GM23248 (cell line): ENCODE data around the gene NKX1-1. TPM values are rescaled to one million over a fixed set of nuclear protein-coding genes. Genes with fewer than 3 reads are reported as not detected.

ENCODE experiments used
- DNase-seq: peaks from one replicate; pipeline ENCODE4 v3.0.0-alpha.2; 2015
- H2AFZ ChIP-seq: fragments of 200-600 bp; sonication (generic); 2 replicates; pipeline ENCODE4 v1.6.1; 2016; ENCODE audit warnings: antibody characterized with exemption
- H3F3A ChIP-seq: fragments of 200-600 bp; sonication (generic); 2 replicates; pipeline ENCODE4 v1.6.1; 2016; ENCODE audit warnings: mild to moderate bottlenecking, antibody characterized with exemption, mixed run types; ENCODE audit not compliant: insufficient read depth
- H3K27ac ChIP-seq: fragments of 200-600 bp; sonication (generic); 2 replicates; pipeline ENCODE4 v1.5.1; 2016; ENCODE audit warnings: mild to moderate bottlenecking
- H3K27me3 ChIP-seq: fragments of 200-600 bp; sonication (generic); replicated peaks from 2 replicates; pipeline ENCODE4 v1.6.1; 2016; ENCODE audit warnings: mild to moderate bottlenecking; ENCODE audit not compliant: insufficient read depth
- H3K36me3 ChIP-seq: fragments of 200-600 bp; sonication (generic); 2 replicates; pipeline ENCODE4 v1.6.1; 2016; ENCODE audit warnings: low read depth, mild to moderate bottlenecking
- H3K4me1 ChIP-seq: fragments of 200-600 bp; sonication (generic); 2 replicates; pipeline ENCODE4 v1.6.1; 2016; ENCODE audit warnings: mild to moderate bottlenecking; ENCODE audit not compliant: insufficient read depth
- H3K4me2 ChIP-seq: fragments of 200-600 bp; sonication (generic); one replicate; pipeline ENCODE4 v1.6.1; 2016; ENCODE audit warnings: mild to moderate bottlenecking; ENCODE audit not compliant: unreplicated experiment
- H3K4me3 ChIP-seq: fragments of 200-600 bp; sonication (generic); 2 replicates; pipeline ENCODE4 v1.5.1; 2016; ENCODE audit warnings: mild to moderate bottlenecking
- H3K79me2 ChIP-seq: fragments of 200-600 bp; sonication (generic); 2 replicates; pipeline ENCODE4 v1.6.1; 2016; ENCODE audit warnings: mild to moderate bottlenecking; ENCODE audit not compliant: insufficient read depth
- H3K9ac ChIP-seq: fragments of 200-600 bp; sonication (generic); 2 replicates; pipeline ENCODE4 v1.6.1; 2016; ENCODE audit warnings: mild to moderate bottlenecking
- H3K9me2 ChIP-seq: fragments of 200-600 bp; sonication (generic); 2 replicates; pipeline ENCODE4 v1.6.1; 2016; ENCODE audit warnings: mixed run types, mild to moderate bottlenecking, moderate library complexity; ENCODE audit not compliant: insufficient read depth
- H3K9me3 ChIP-seq: fragments of 200-600 bp; sonication (generic); one replicate; pipeline ENCODE4 v1.6.1; 2017; ENCODE audit warnings: low read depth
- H4K20me1 ChIP-seq: fragments of 200-600 bp; sonication (generic); 2 replicates; pipeline ENCODE4 v1.6.0; 2016; ENCODE audit not compliant: insufficient read depth
- EZH2 ChIP-seq: fragments of 200-600 bp; sonication (generic); IDR thresholded peaks from 2 replicates; pipeline ENCODE4 v1.6.1; 2018; ENCODE audit warnings: antibody characterized with exemption, mild to moderate bottlenecking; ENCODE audit not compliant: insufficient read depth, poor library complexity, severe bottlenecking
- EZH2phosphoT487 ChIP-seq: fragments of 200-600 bp; sonication (generic); IDR thresholded peaks from 2 replicates; pipeline ENCODE4 v1.6.1; 2018; ENCODE audit warnings: antibody characterized with exemption, moderate library complexity, mild to moderate bottlenecking, low read depth; ENCODE audit not compliant: insufficient read depth
- WGBS, 2 experiments: methylation state at CpG; one replicate each; pipeline ENCODE4 v1.1.6; 2015 to 2017; ENCODE audit warnings: low lambda C conversion rate in 2 of 2, low coverage in 1 of 2; ENCODE audit errors: missing lambda C conversion rate in 2 of 2; 5-methylcytosine and 5-hydroxymethylcytosine counted together
- in situ Hi-C: fragments of 300-500 bp; cut with MboI; formaldehyde crosslinking; loops from 2 replicates; pipeline ENCODE4 v1.15.0; 2020
- polyA plus RNA-seq: library from polyadenylated mRNA; unstranded; fragments of >200 nt; fragmentation: Nextera tagmentation; extraction: Ambion mirVana; gene quantifications from 2 replicates; pipeline ENCODE4 v1.2.1, GENCODE V29; 2016
- total RNA-seq: library from RNA; depleted of rRNA; stranded (reverse); fragments of >200 nt; shearing (Covaris generic); gene quantifications from 2 replicates; pipeline ENCODE4 v1.2.3, GENCODE V29; 2014

The NKX1-1 gene
- total and polyA plus RNA-seq, 2 experiments from 2014 or later: not detected

DNA sequence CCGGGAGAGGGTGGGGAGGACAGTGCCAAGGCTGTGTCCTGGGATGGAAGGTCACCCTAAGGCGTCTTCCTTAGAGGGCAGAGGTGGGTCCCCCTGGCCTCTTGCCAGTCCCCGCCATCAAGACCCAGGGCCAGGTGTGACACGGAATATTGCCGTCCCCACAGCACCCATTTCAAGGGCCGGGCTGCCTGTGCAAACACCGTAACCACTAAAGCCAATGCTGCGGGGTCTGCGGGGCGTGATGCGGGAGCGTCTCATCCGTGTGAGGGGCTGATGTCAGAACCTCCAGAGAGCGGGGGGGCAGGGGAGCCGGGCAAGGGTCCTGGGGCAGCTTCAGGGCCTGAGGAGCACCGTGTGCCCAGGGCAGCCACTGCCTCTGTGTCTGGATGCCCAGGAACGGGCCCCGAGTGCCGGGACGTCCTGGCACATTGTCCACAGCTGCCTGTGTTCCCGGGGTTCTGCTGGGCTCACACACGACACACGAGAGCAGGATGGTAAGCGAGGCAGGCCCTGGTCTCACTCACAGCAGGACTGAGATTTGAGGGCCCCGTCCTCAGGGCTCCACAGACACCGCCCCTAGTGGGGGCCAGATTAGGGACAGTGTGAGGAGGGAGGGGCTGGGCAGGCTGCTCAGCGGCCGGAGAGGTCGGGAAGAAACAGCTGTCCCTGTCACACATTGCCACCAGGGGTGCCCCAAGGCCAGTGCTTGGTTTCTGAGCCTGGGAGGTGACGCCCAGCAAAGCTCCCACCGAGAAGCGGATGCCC, 29.2 kb downstream of the NKX1-1 start:
- no peaks in the 10 kb centered on the region for H3F3A ChIP-seq
- in situ Hi-C loops: no loop called here
- no peak overlapping the region for H3K4me3 ChIP-seq
- H3K9me3 ChIP-seq: no peaks in the 10 kb centered on the region
- no peaks in the 10 kb centered on the region for H3K4me1 ChIP-seq
- no peak overlapping the region for H3K27ac ChIP-seq
- TF ChIP-seq EZH2: no peak
- no peak for TF ChIP-seq EZH2phosphoT487
- no peaks in the 10 kb centered on the region for H3K36me3 ChIP-seq
- no peaks in the 10 kb centered on the region for H4K20me1 ChIP-seq
- no peak overlapping the region for H2AFZ ChIP-seq
- no peaks in the 10 kb centered on the region for H3K9me2 ChIP-seq
- DNase-seq: no peak
- no peak overlapping the region for H3K9ac ChIP-seq
- WGBS, 2 experiments: 91% methylated on average over 32 of the region's 32 CpGs
- no peaks in the 10 kb centered on the region for H3K79me2 ChIP-seq
- H3K27me3 ChIP-seq: no peaks in the 10 kb centered on the region
- no peak overlapping the region for H3K4me2 ChIP-seq

- WGBS, 2 experiments: 90 to 92% methylated on average over 14 to 23 of the region's 23 CpGs
- no peak for TF ChIP-seq EZH2
- no peaks in the 10 kb centered on the region for H3K27me3 ChIP-seq
- no peak overlapping the region for H3K27ac ChIP-seq
- no peak for DNase-seq
- H3F3A ChIP-seq: no peaks in the 10 kb centered on the region
- in situ Hi-C loops: no loop called here
- no peaks in the 10 kb centered on the region for H3K9me3 ChIP-seq
- H4K20me1 ChIP-seq: no peaks in the 10 kb centered on the region
- H3K79me2 ChIP-seq: no peaks in the 10 kb centered on the region
- H3K9me2 ChIP-seq: no peaks in the 10 kb centered on the region
- no peak overlapping the region for H3K4me3 ChIP-seq
- H2AFZ ChIP-seq: no peak overlapping the region
- no peak overlapping the region for H3K9ac ChIP-seq
- no peaks in the 10 kb centered on the region for H3K4me1 ChIP-seq
- no peak overlapping the region for H3K4me2 ChIP-seq
- H3K36me3 ChIP-seq: no peaks in the 10 kb centered on the region
These were observed 29.8 kb downstream of the NKX1-1 start for GRCh38 chr4:1376391-1376840.

DNA sequence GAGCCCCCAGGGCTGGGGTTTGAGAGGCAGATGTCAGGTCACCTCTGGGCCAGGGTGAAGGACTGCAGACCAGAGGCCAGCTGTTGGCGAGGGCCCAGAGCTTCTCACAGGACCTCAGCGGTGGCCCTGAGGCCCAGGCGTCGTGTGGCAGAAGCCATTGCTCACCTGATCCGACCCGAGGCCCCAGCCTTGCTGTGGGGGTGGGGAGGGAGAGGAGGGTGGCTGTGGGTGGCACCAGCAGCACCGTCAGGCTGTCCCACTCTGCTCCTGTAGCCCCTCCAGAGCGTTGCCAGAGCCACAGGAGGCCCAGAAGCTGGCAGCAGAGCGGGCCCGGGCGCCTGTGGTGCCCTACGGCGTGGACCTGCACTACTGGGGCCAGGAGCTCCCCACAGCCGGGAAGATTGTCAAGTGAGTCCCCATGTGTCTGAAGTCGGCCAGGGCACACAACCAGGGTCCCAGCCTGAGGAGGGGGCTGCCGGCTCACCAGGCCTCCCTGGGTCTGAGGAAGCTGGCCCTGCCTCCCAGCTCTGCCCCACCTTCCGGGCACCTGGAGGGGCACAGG, 30.4 kb downstream of the NKX1-1 start:
- Histone ChIP-seq H3K79me2 (no peaks in the 10 kb centered on the region), H3K27ac (no peak overlapping the region), H3K36me3 (no peaks in the 10 kb centered on the region), H3K4me3 (no peak overlapping the region), H3K9me2 (no peaks in the 10 kb centered on the region), H4K20me1 (no peaks in the 10 kb centered on the region), H3K9me3 (no peaks in the 10 kb centered on the region), H2AFZ (no peak overlapping the region), H3K9ac (no peak overlapping the region), H3K4me1 (no peaks in the 10 kb centered on the region), H3K4me2 (no peak overlapping the region), H3F3A (no peaks in the 10 kb centered on the region), H3K27me3 (no peaks in the 10 kb centered on the region)
- no peak for TF ChIP-seq EZH2
- TF ChIP-seq EZH2phosphoT487: no peak
- DNase-seq: no peak
- in situ Hi-C loops: no loop called here
- 91 to 94% methylated on average over 14 to 17 of the region's 17 CpGs for WGBS, 2 experiments

DNA sequence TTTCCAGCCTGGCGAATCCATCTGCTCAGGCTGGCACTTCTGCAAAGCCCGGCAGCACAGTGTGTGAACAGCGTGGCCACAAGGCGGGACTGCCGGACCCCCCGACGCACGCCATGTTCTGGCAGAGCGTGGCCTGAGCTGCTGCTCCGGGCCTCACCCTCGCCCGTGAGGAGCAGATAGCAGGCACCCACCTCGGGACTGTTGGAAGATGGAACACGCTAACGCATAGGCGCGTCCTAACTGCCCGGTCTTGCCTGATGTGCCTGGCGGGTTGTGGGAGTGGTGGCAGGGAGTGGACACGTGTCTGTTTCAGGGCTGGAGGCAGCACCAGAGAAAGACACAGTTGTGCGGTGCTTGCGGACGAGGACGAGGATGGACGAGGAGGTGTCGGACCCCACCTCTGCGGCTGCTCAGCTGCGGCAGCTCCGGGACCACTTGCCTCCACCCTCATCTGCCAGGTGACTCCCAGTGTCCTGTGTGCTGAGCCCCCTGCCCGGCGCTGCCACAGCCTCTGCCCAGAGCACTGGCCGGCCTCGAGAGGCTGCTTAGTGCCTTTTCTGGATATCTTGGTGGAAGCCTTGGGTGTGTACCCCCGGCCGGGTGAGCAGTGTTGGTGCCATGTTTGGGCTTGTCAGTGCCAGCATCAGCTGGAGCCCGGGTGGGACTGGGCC, 31.1 kb downstream of the NKX1-1 start:
- Histone ChIP-seq H2AFZ (no peak overlapping the region), H4K20me1 (no peaks in the 10 kb centered on the region), H3K27ac (no peak overlapping the region), H3F3A (no peaks in the 10 kb centered on the region), H3K27me3 (no peaks in the 10 kb centered on the region), H3K9ac (no peak overlapping the region), H3K4me1 (no peaks in the 10 kb centered on the region), H3K9me2 (no peaks in the 10 kb centered on the region), H3K4me3 (no peak overlapping the region), H3K36me3 (no peaks in the 10 kb centered on the region), H3K79me2 (no peaks in the 10 kb centered on the region), H3K9me3 (no peaks in the 10 kb centered on the region), H3K4me2 (no peak overlapping the region)
- in situ Hi-C loops: no loop called here
- TF ChIP-seq EZH2: no peak
- TF ChIP-seq EZH2phosphoT487: no peak
- DNase-seq: no peak
- WGBS, 2 experiments: 89 to 91% methylated on average over 35 to 36 of the region's 36 CpGs
